ENCODE data around the gene USP15.

DNA sequence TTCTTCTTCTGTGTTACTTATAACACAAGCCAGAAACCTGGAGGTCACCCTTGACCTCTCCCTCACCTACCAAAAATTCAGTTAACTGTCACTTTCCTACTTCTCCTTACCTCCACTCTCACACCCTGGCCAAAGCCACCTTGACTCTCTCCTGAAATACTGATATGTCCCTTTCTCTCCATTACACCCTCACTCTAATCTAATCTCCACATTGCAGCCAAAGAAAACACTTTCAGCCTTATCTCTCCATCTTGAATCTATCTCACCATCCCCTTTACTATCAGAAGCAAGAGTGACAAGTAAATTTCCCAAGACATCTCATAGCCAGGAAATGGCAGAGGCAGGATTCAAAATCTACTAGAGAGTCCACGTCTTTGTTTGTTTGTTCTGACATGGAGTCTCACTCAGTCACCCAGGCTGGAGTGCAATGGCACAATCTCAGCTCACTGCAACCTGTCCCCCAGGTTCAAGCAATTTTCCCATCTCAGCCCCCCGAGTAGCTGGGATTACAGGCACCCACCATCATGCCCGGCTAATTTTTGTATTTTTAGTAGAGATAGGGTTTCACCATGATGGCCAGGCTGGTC, 28.0 kb upstream of the USP15 start:
- TF ChIP-seq, protein P1, sequence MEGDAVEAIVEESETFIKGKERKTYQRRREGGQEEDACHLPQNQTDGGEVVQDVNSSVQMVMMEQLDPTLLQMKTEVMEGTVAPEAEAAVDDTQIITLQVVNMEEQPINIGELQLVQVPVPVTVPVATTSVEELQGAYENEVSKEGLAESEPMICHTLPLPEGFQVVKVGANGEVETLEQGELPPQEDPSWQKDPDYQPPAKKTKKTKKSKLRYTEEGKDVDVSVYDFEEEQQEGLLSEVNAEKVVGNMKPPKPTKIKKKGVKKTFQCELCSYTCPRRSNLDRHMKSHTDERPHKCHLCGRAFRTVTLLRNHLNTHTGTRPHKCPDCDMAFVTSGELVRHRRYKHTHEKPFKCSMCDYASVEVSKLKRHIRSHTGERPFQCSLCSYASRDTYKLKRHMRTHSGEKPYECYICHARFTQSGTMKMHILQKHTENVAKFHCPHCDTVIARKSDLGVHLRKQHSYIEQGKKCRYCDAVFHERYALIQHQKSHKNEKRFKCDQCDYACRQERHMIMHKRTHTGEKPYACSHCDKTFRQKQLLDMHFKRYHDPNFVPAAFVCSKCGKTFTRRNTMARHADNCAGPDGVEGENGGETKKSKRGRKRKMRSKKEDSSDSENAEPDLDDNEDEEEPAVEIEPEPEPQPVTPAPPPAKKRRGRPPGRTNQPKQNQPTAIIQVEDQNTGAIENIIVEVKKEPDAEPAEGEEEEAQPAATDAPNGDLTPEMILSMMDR (IDR thresholded peaks at IDR 0.05; ENCODE audit: low read length): no peak
- TF ChIP-seq EZH2phosphoT487 (IDR thresholded peaks at IDR 0.05; ENCODE audit: low read length): no peak

All from MM.1S (cell line).